ENCODE measurements around the gene RAD21L1.

GRCh38 chr20:1298888-1299511 lies 73.2 kb downstream of the RAD21L1 start:
- TF ChIP-seq CTCF (IDR thresholded peaks at IDR 0.05; ENCODE audit: poor library complexity) (no peak), EZH2phosphoT487 (IDR thresholded peaks at IDR 0.05; ENCODE audit: low read depth, severe bottlenecking, unreplicated experiment) (no peak)
